Chondrocyte (in vitro differentiated cells): ENCODE results near the gene ATM. TPM values are rescaled to one million over a fixed set of nuclear protein-coding genes. Genes with fewer than 3 reads are reported as not detected.
"Not testable (repeated sequence)": the region's sequence is repeated elsewhere in the genome, so short reads cannot be mapped to it uniquely, and the experiment has no call there.

Source experiments
- DNase-seq: peaks from one replicate; pipeline ENCODE4 v3.0.0; 2021; ENCODE audit warnings: mixed read lengths, low spot score
- H3K27ac Mint-ChIP-seq: one replicate; pipeline ENCODE4 v1.8.0; 2021; ENCODE audit warnings: mild to moderate bottlenecking, moderate library complexity, mixed read lengths; ENCODE audit not compliant: unreplicated experiment
- H3K27me3 Mint-ChIP-seq: 2 replicates; pipeline ENCODE4 v1.8.0; 2021; ENCODE audit warnings: low read depth, mixed read lengths
- H3K36me3 Mint-ChIP-seq: 2 replicates; pipeline ENCODE4 v1.8.0; 2021; ENCODE audit warnings: low read depth, mixed read lengths
- H3K4me1 Mint-ChIP-seq: 2 replicates; pipeline ENCODE4 v1.8.0; 2021; ENCODE audit warnings: low read depth, mild to moderate bottlenecking, mixed read lengths
- H3K4me3 Mint-ChIP-seq: one replicate; pipeline ENCODE4 v1.8.0; 2021; ENCODE audit warnings: mild to moderate bottlenecking, moderate library complexity, mixed read lengths; ENCODE audit not compliant: unreplicated experiment
- H3K9me3 Mint-ChIP-seq: 2 replicates; pipeline ENCODE4 v1.8.0; 2021; ENCODE audit warnings: low read depth, mixed read lengths
- total RNA-seq: library from RNA; stranded (reverse); gene quantifications from 3 replicates; pipeline ENCODE4 v1.2.1, GENCODE V29; 2021
- TF ChIP-seq, protein P1 (sequence below): fragments of 200-600 bp; sonication (generic); IDR thresholded peaks from 2 replicates; pipeline ENCODE4 v1.5.0; 2021; ENCODE audit warnings: antibody characterized with exemption, mild to moderate bottlenecking, moderate library complexity

The ATM gene
- total RNA-seq, 1 donor from 2014 or later, result 59.5 TPM

DNA sequence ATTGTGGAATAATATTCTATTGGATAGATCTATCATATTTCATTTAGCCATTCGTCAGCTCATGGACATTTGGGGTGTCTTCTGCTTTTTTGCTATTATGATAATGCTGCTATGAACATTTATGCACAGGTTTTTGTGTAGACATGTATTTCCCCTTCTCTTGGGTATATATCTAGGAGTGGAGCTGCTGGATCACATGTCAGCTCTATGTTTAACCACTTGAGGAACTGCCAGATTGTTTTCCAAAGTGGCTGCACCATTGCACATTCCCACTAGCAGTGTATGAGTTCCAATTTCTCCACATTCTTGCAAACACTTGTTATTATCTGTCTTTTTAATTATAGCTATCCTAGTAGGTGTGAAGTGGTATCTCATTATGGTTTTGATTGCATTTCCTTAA, 169.5 kb downstream of the ATM start:
- Mint-ChIP-seq H3K4me3 (no peak overlapping the region), H3K4me1 (no peaks in the 10 kb centered on the region), H3K36me3 (no peaks in the 10 kb centered on the region), H3K9me3 (no peaks in the 10 kb centered on the region), H3K27me3 (no peaks in the 10 kb centered on the region), H3K27ac (no peak overlapping the region)
- DNase-seq, result no peak
- TF ChIP-seq, protein P1, sequence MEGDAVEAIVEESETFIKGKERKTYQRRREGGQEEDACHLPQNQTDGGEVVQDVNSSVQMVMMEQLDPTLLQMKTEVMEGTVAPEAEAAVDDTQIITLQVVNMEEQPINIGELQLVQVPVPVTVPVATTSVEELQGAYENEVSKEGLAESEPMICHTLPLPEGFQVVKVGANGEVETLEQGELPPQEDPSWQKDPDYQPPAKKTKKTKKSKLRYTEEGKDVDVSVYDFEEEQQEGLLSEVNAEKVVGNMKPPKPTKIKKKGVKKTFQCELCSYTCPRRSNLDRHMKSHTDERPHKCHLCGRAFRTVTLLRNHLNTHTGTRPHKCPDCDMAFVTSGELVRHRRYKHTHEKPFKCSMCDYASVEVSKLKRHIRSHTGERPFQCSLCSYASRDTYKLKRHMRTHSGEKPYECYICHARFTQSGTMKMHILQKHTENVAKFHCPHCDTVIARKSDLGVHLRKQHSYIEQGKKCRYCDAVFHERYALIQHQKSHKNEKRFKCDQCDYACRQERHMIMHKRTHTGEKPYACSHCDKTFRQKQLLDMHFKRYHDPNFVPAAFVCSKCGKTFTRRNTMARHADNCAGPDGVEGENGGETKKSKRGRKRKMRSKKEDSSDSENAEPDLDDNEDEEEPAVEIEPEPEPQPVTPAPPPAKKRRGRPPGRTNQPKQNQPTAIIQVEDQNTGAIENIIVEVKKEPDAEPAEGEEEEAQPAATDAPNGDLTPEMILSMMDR, result no peak

DNA sequence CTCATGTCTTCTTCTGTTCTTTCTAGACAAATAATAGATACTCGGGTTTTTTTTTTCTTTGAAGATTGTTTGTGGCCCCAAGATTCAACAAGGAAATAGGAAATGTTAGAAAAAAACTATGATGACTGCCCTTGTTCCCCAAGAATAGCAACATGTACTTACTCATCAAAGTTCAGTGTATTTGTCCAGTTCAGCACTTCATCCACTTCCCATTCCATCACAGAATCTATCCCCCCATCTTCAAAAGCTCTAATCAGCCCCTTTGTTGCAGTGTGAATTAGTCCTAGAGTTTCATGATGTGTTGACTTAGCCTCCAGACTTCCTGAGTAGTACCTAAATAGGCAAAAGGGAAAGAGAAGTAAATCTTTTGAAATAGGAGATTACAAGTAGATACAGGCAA, 170.2 kb downstream of the ATM start:
- Mint-ChIP-seq H3K4me1 (no peaks in the 10 kb centered on the region), H3K36me3 (no peaks in the 10 kb centered on the region), H3K27me3 (no peaks in the 10 kb centered on the region)

DNA sequence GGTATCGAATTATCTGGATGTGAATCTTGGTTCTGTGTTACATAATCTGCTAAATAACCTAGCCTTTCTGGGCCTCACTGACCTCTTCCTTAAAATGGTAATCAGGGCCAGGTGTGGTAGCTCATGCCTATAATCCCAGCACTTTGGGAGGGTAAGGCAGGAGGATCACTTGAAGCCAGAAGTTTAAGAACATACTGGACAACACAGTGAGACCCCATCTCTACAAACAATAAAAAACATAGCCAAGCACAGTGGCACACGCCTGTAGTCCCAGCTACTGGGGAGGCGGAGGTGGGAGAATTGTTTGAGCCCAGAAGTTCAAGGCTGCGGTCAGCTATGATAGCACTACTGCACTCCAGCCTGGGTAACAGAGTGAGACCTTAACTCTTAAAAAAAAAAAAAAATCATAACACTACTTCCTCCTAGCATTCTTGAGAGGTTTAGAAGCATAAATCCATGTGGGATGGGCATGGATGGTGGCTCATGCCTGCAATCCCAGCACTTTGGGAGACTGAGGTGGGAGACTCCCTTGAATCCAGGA, 171.9 kb downstream of the ATM start:
- Mint-ChIP-seq H3K36me3 (no peaks in the 10 kb centered on the region), H3K4me1 (no peaks in the 10 kb centered on the region), H3K27ac (no peak overlapping the region), H3K27me3 (no peaks in the 10 kb centered on the region), H3K9me3 (no peaks in the 10 kb centered on the region), H3K4me3 (no peak overlapping the region)
- no peak for DNase-seq
- TF ChIP-seq, protein P1, result no peak

More for the DNA sequence above, 170.2 kb downstream of the ATM start:
- H3K9me3 Mint-ChIP-seq, result no peaks in the 10 kb centered on the region
- no peak for DNase-seq
- TF ChIP-seq, protein P1, result no peak
- H3K4me3 Mint-ChIP-seq, result no peak overlapping the region
- H3K27ac Mint-ChIP-seq, result no peak overlapping the region

DNA sequence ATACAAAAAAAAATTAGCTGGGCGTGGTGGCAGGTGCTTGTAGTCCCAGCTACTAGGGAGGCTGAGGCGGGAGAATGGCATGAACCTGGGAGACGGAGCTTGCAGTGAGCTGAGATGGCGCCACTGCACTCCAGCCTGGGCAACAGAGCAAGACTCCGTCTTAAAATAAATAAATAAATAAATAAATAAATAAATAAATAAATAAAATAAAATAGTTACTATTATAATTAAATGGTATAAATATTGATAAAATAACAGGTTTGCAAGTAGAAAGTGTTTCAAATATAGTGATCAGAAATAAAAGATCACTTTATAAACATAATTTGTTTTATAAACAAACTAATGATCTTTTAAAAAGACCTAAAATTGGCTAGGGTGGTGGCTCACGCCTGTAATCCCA, 173.8 kb downstream of the ATM start:
- DNase-seq, result not testable (repeated sequence)

DNA sequence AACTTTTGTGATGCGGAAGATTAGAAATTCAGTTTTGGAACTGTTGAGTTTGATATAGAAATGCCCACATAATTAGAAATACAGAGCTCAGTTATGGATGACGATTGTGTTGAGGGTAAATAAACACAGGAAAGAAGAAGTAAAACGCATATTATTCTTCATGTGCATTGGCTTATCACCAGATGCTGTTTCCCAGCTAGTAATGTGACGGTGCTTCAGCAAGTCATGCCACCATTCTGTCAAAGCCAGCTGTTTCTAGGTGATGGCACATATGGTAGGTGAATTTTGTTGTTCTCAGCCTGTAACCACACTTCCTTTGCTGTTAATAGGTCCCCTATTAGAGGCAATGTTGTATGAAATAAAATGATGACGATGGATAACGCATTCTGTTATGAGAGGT, 175.6 kb downstream of the ATM start:
- no peak overlapping the region for H3K27ac Mint-ChIP-seq
- no peaks in the 10 kb centered on the region for H3K4me1 Mint-ChIP-seq
- no peaks in the 10 kb centered on the region for H3K9me3 Mint-ChIP-seq
- no peaks in the 10 kb centered on the region for H3K36me3 Mint-ChIP-seq
- TF ChIP-seq, protein P1, result no peak
- no peak overlapping the region for H3K4me3 Mint-ChIP-seq
- no peak for DNase-seq
- no peaks in the 10 kb centered on the region for H3K27me3 Mint-ChIP-seq

More for the DNA sequence above, 173.8 kb downstream of the ATM start:
- not testable (repeated sequence) for H3K27me3 Mint-ChIP-seq, H3K4me1 Mint-ChIP-seq, H3K4me3 Mint-ChIP-seq, H3K36me3 Mint-ChIP-seq, H3K27ac Mint-ChIP-seq, H3K9me3 Mint-ChIP-seq

DNA sequence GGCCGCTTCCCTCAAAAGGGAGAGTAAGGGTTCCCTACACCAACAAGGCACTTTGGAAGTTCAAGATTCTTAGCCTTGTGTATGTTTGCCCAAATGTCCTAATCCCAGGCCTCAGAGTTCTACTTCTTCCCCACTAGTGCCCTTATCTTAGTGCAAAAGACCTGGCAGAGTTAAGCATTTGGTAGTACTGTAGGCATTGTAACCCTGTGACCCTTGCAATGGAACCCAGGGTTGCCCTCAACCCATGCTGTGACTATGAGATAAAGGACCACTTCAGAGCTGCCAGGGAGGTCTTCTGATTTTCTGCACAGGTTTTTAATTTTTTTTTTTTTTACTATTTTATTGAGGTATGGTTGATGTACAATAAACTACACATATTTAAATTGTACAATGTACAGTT, 179.4 kb downstream of the ATM start:
- H3K4me3 Mint-ChIP-seq, result no peak overlapping the region
- no peaks in the 10 kb centered on the region for H3K36me3 Mint-ChIP-seq
- no peaks in the 10 kb centered on the region for H3K9me3 Mint-ChIP-seq
- TF ChIP-seq, protein P1, result no peak
- no peak overlapping the region for H3K27ac Mint-ChIP-seq
- no peaks in the 10 kb centered on the region for H3K4me1 Mint-ChIP-seq
- no peaks in the 10 kb centered on the region for H3K27me3 Mint-ChIP-seq
- DNase-seq, result no peak
